Measurements from ENCODE around the gene TOB2.

TOB2 gene

GRCh38 chr22:41447435-41448188 is 1.0 kb upstream of the TOB2 start:
- H3K14ac ChIP-seq (ENCODE audit: low read length in 2 of 2): peak overlapping the region; percentile 89 to 99
- under 1% methylated on average over 44 of the region's 63 CpGs for WGBS
- H4K8ac ChIP-seq (ENCODE audit: low read length): peak overlapping the region; percentile 97
- H3K23ac ChIP-seq (ENCODE audit: low read length in 2 of 2): peak overlapping the region; percentile 51 to 99
- H2BK5ac ChIP-seq (ENCODE audit: low read depth, low read length, poor library complexity, severe bottlenecking): peak overlapping the region; percentile 57
- H2AK5ac ChIP-seq (ENCODE audit: low read length, severe bottlenecking): peak overlapping the region; percentile 44
- H2BK12ac ChIP-seq (ENCODE audit: low read length in 2 of 2): peak overlapping the region; percentile 72 to 82
- peak; percentile 85 for DNase-seq
- peak overlapping the region; percentile 78 to 98 for H3K18ac ChIP-seq (ENCODE audit: low read depth in 1 of 2, low read length in 2 of 2)
- H2BK120ac ChIP-seq (ENCODE audit: low read depth, low read length): peak overlapping the region; percentile 97
- H3K79me1 ChIP-seq (replicated peaks; ENCODE audit: low read length, poor library complexity, severe bottlenecking): no peaks in the 10 kb centered on the region
- H2BK15ac ChIP-seq (ENCODE audit: low read depth, poor library complexity, severe bottlenecking): peak overlapping the region; percentile 98
- peak overlapping the region; percentile 99 for H3K9ac ChIP-seq (ENCODE audit: low read length)
- peaks cover 7% of the 10 kb centered on the region for H3K4me1 ChIP-seq (ENCODE audit: control insufficient read depth, insufficient read depth, low read depth, low read length)
- H4K91ac ChIP-seq (ENCODE audit: low read length): peak overlapping the region; percentile 79
- H3K27ac ChIP-seq (ENCODE audit: low read length, poor library complexity, severe bottlenecking): peak overlapping the region; percentile 98
- peaks cover 7 to 11% of the 10 kb centered on the region in 2 experiments for H3K36me3 ChIP-seq (ENCODE audit: control insufficient read depth in 1 of 2, insufficient read depth in 2 of 2, low read depth in 1 of 2, low read length in 2 of 2)
- peak overlapping the region; percentile 93 to 99 for H3K4me3 ChIP-seq (ENCODE audit: insufficient read depth in 1 of 2, low read depth in 1 of 2, low read length in 2 of 2)
- peak overlapping the region; percentile 61 to 95 for H3K4ac ChIP-seq (ENCODE audit: low read depth in 1 of 2, low read length in 2 of 2)
- H3K27me3 ChIP-seq (ENCODE audit: control insufficient read depth in 1 of 2, insufficient read depth in 1 of 2, low read length in 2 of 2): no peaks in the 10 kb centered on the region
- H3K9me3 ChIP-seq (ENCODE audit: control insufficient read depth, low read length): no peaks in the 10 kb centered on the region
- H3K4me2 ChIP-seq (ENCODE audit: low read length, poor library complexity, severe bottlenecking): peak overlapping the region; percentile 87
- peak overlapping the region; percentile 24 for H2AFZ ChIP-seq (ENCODE audit: low read depth, low read length)

- H3K9me3 ChIP-seq (ENCODE audit: control insufficient read depth, low read length): no peaks in the 10 kb centered on the region
- H2BK12ac ChIP-seq (ENCODE audit: low read length in 2 of 2): no peak overlapping the region
- peak overlapping the region; percentile 77 to 99 for H3K14ac ChIP-seq (ENCODE audit: low read length in 2 of 2)
- no peaks in the 10 kb centered on the region for H3K79me1 ChIP-seq (replicated peaks; ENCODE audit: low read length, poor library complexity, severe bottlenecking)
- H2BK120ac ChIP-seq (ENCODE audit: low read depth, low read length): peak overlapping the region; percentile 81
- H3K18ac ChIP-seq (ENCODE audit: low read depth in 1 of 2, low read length in 2 of 2): peak overlapping the region; percentile 40 to 97
- peak overlapping the region; percentile 22 for H2BK5ac ChIP-seq (ENCODE audit: low read depth, low read length, poor library complexity, severe bottlenecking)
- peaks cover 7% of the 10 kb centered on the region for H3K4me1 ChIP-seq (ENCODE audit: control insufficient read depth, insufficient read depth, low read depth, low read length)
- peak overlapping the region; percentile 81 for H3K27ac ChIP-seq (ENCODE audit: low read length, poor library complexity, severe bottlenecking)
- peak overlapping the region; percentile 99 for H3K9ac ChIP-seq (ENCODE audit: low read length)
- H2AFZ ChIP-seq (ENCODE audit: low read depth, low read length): no peak overlapping the region
- WGBS: 0% methylated on average over 17 of the region's 34 CpGs
- H4K91ac ChIP-seq (ENCODE audit: low read length): no peak overlapping the region
- peak overlapping the region; percentile 89 for H3K4me2 ChIP-seq (ENCODE audit: low read length, poor library complexity, severe bottlenecking)
- H3K4ac ChIP-seq (ENCODE audit: low read depth in 1 of 2, low read length in 2 of 2): peak overlapping the region; percentile 83 to 90
- H3K36me3 ChIP-seq (ENCODE audit: control insufficient read depth in 1 of 2, insufficient read depth in 2 of 2, low read depth in 1 of 2, low read length in 2 of 2): peaks cover 7 to 9% of the 10 kb centered on the region in 2 experiments
- H4K8ac ChIP-seq (ENCODE audit: low read length): peak overlapping the region; percentile 65
- peak overlapping the region; percentile 93 to 99 for H3K4me3 ChIP-seq (ENCODE audit: insufficient read depth in 1 of 2, low read depth in 1 of 2, low read length in 2 of 2)
- H2AK5ac ChIP-seq (ENCODE audit: low read length, severe bottlenecking): no peak overlapping the region
- H3K23ac ChIP-seq (ENCODE audit: low read length in 2 of 2): peak overlapping the region in 1 of 2 experiments; percentile 85
- peak overlapping the region; percentile 55 for H2BK15ac ChIP-seq (ENCODE audit: low read depth, poor library complexity, severe bottlenecking)
- H3K27me3 ChIP-seq (ENCODE audit: control insufficient read depth in 1 of 2, insufficient read depth in 1 of 2, low read length in 2 of 2): no peaks in the 10 kb centered on the region
- peak; percentile 18 for DNase-seq
Measured at GRCh38 chr22:41446057-41446501, 522 bp downstream of the TOB2 start.

- WGBS: under 1% methylated on average over 18 of the region's 22 CpGs
- H3K4me1 ChIP-seq (ENCODE audit: control insufficient read depth, insufficient read depth, low read depth, low read length): peaks cover 9% of the 10 kb centered on the region
Measured at GRCh38 chr22:41445129-41446056, 1.2 kb downstream of the TOB2 start.

More at GRCh38 chr22:41445129-41446056, 1.2 kb downstream of the TOB2 start:
- Histone ChIP-seq H3K27ac (ENCODE audit: low read length, poor library complexity, severe bottlenecking) (peak overlapping the region; percentile 81), H3K36me3 (ENCODE audit: control insufficient read depth in 1 of 2, insufficient read depth in 2 of 2, low read depth in 1 of 2, low read length in 2 of 2) (peaks cover 9 to 10% of the 10 kb centered on the region in 2 experiments), H2BK120ac (ENCODE audit: low read depth, low read length) (peak overlapping the region; percentile 81), H2BK15ac (ENCODE audit: low read depth, poor library complexity, severe bottlenecking) (peak overlapping the region; percentile 53), H3K9me3 (ENCODE audit: control insufficient read depth, low read length) (no peaks in the 10 kb centered on the region), H4K8ac (ENCODE audit: low read length) (no peak overlapping the region), H3K4me3 (ENCODE audit: insufficient read depth in 1 of 2, low read depth in 1 of 2, low read length in 2 of 2) (peak overlapping the region; percentile 93 to 99), H2AK5ac (ENCODE audit: low read length, severe bottlenecking) (peak overlapping the region; percentile 62), H3K18ac (ENCODE audit: low read depth in 1 of 2, low read length in 2 of 2) (peak overlapping the region; percentile 40 to 97), H3K9ac (ENCODE audit: low read length) (peak overlapping the region; percentile 99), H3K4me2 (ENCODE audit: low read length, poor library complexity, severe bottlenecking) (peak overlapping the region; percentile 89), H2AFZ (ENCODE audit: low read depth, low read length) (no peak overlapping the region), H3K14ac (ENCODE audit: low read length in 2 of 2) (peak overlapping the region; percentile 77 to 99), H3K4ac (ENCODE audit: low read depth in 1 of 2, low read length in 2 of 2) (peak overlapping the region; percentile 52 to 85), H3K79me1 (replicated peaks; ENCODE audit: low read length, poor library complexity, severe bottlenecking) (no peaks in the 10 kb centered on the region), H2BK12ac (ENCODE audit: low read length in 2 of 2) (peak overlapping the region in 1 of 2 experiments; percentile 35), H3K27me3 (ENCODE audit: control insufficient read depth in 1 of 2, insufficient read depth in 1 of 2, low read length in 2 of 2) (no peaks in the 10 kb centered on the region), H3K23ac (ENCODE audit: low read length in 2 of 2) (peak overlapping the region in 1 of 2 experiments; percentile 86), H2BK5ac (ENCODE audit: low read depth, low read length, poor library complexity, severe bottlenecking) (peak overlapping the region; percentile 22), H4K91ac (ENCODE audit: low read length) (no peak overlapping the region)
- DNase-seq: peak; percentile 34
